Measurements from ENCODE around the gene ATF2. TPM values are rescaled to one million over a fixed set of nuclear protein-coding genes. Genes with fewer than 3 reads are reported as not detected.

The ATF2 gene
- total and polyA plus RNA-seq, 2 of the 13 experiments (the other 11 are each of a cell fraction or from before 2014, with no cell fraction given): 91.6 to 95.1 TPM

- TF ChIP-seq ATF4 (CRISPR knock-in tag; IDR thresholded peaks at IDR 0.05): no peak
- TF ChIP-seq, protein P1, sequence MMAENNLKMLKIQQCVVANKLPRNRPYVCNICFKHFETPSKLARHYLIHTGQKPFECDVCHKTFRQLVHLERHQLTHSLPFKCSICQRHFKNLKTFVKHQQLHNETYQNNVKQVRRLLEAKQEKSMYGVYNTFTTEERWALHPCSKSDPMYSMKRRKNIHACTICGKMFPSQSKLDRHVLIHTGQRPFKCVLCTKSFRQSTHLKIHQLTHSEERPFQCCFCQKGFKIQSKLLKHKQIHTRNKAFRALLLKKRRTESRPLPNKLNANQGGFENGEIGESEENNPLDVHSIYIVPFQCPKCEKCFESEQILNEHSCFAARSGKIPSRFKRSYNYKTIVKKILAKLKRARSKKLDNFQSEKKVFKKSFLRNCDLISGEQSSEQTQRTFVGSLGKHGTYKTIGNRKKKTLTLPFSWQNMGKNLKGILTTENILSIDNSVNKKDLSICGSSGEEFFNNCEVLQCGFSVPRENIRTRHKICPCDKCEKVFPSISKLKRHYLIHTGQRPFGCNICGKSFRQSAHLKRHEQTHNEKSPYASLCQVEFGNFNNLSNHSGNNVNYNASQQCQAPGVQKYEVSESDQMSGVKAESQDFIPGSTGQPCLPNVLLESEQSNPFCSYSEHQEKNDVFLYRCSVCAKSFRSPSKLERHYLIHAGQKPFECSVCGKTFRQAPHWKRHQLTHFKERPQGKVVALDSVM (CRISPR knock-in tag; IDR thresholded peaks at IDR 0.05): 0 out of 2 replicates have a peak, but pooled peaks have one; percentile 33
- TF ChIP-seq TOPORS (CRISPR knock-in tag; IDR thresholded peaks at IDR 0.05): 0 out of 2 replicates have a peak, but pooled peaks have one; percentile 13
- TF ChIP-seq ZNF136 (CRISPR knock-in tag; IDR thresholded peaks at IDR 0.05; ENCODE audit: low read depth): 0 out of 2 replicates have a peak, but pooled peaks have one; percentile 30
- TF ChIP-seq HDAC1 (CRISPR knock-in tag; IDR thresholded peaks at IDR 0.05): peak; percentile 37; the same call in 1 of the 2 replicates
- peak; percentile 66; the same call in 1 of the 2 replicates for TF ChIP-seq RFXANK (CRISPR knock-in tag; IDR thresholded peaks at IDR 0.05)
- no peak for TF ChIP-seq CENPT (CRISPR knock-in tag; IDR thresholded peaks at IDR 0.05; ENCODE audit: low read depth)
- TF ChIP-seq, protein P2, sequence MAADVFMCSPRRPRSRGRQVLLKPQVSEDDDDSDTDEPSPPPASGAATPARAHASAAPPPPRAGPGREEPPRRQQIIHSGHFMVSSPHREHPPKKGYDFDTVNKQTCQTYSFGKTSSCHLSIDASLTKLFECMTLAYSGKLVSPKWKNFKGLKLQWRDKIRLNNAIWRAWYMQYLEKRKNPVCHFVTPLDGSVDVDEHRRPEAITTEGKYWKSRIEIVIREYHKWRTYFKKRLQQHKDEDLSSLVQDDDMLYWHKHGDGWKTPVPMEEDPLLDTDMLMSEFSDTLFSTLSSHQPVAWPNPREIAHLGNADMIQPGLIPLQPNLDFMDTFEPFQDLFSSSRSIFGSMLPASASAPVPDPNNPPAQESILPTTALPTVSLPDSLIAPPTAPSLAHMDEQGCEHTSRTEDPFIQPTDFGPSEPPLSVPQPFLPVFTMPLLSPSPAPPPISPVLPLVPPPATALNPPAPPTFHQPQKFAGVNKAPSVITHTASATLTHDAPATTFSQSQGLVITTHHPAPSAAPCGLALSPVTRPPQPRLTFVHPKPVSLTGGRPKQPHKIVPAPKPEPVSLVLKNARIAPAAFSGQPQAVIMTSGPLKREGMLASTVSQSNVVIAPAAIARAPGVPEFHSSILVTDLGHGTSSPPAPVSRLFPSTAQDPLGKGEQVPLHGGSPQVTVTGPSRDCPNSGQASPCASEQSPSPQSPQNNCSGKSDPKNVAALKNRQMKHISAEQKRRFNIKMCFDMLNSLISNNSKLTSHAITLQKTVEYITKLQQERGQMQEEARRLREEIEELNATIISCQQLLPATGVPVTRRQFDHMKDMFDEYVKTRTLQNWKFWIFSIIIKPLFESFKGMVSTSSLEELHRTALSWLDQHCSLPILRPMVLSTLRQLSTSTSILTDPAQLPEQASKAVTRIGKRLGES (CRISPR knock-in tag; IDR thresholded peaks at IDR 0.05; ENCODE audit: borderline replicate concordance): no peak
- no peak for TF ChIP-seq ZBTB42 (CRISPR knock-in tag; IDR thresholded peaks at IDR 0.05)
- TF ChIP-seq SNAI1 (CRISPR knock-in tag; IDR thresholded peaks at IDR 0.05; ENCODE audit: borderline replicate concordance): no peak
- no peak for TF ChIP-seq ZFP36 (IDR thresholded peaks at IDR 0.05; ENCODE audit: borderline replicate concordance, low read depth, low read length, partially characterized antibody)
- TF ChIP-seq ZNF672 (CRISPR knock-in tag; IDR thresholded peaks at IDR 0.05): no peak
- peak; percentile 16; the same call in 1 of the 2 replicates for TF ChIP-seq ZBED4 (CRISPR knock-in tag; IDR thresholded peaks at IDR 0.05; ENCODE audit: borderline replicate concordance)
- 0 out of 2 replicates have a peak, but pooled peaks have one; percentile 60 for TF ChIP-seq ZSCAN20 (CRISPR knock-in tag; IDR thresholded peaks at IDR 0.05; ENCODE audit: borderline replicate concordance)
- peak; percentile 21; the same call in 1 of the 2 replicates for TF ChIP-seq HDAC2 (CRISPR knock-in tag; IDR thresholded peaks at IDR 0.05)
- no peak for TF ChIP-seq U2AF1 (optimal IDR thresholded peaks at IDR 0.05; ENCODE audit: low read depth, low read length)
- peak; percentile 50 for TF ChIP-seq MED1 (CRISPR knock-in tag; IDR thresholded peaks at IDR 0.05)
- TF ChIP-seq ZFX (CRISPR knock-in tag; IDR thresholded peaks at IDR 0.05; ENCODE audit: low read depth): peak; percentile 57; the same call in 1 of the 2 replicates
Measured at GRCh38 chr2:175030380-175031271, 137.4 kb downstream of the ATF2 start (continued).

Data from HepG2 (cell line).